H1 (cell line): ENCODE results near the gene SH3BP2. TPM values are rescaled to one million over a fixed set of nuclear protein-coding genes. Genes with fewer than 3 reads are reported as not detected.

Source experiments
- CTCF ChIA-PET: fragments of 300-600 bp; sonication (Branson Sonifier 250); formaldehyde crosslinking; loops from one replicate; lab custom pipeline; 2021; ENCODE audit not compliant: partially characterized antibody; lab: Charles Lee
- POLR2A ChIA-PET: fragments of 300-600 bp; sonication (Branson Sonifier 250); formaldehyde crosslinking; loops from one replicate; lab custom pipeline; 2021; ENCODE audit warnings: inconsistent platforms; ENCODE audit not compliant: partially characterized antibody; lab: Charles Lee
- DNase-seq, 2 experiments: peaks; one replicate each; pipeline versions ENCODE4 v3.0.0 to v3.0.0-alpha.2; 2010 to 2022; ENCODE audit warnings: low spot score in 2 of 2, low read depth in 1 of 2, mixed read lengths in 1 of 2
- FAIRE-seq: peaks from 2 replicates; lab custom pipeline; 2011; peaks lifted over from hg19 to GRCh38; lab: Jason Lieb, UNC
- H2AFZ ChIP-seq: 2 replicates; pipeline ENCODE4 v1.8.1; 2012; ENCODE audit warnings: low read length, inconsistent platforms
- H2AK5ac ChIP-seq: 2 replicates; pipeline ENCODE4 v1.6.1; 2013; ENCODE audit warnings: low read depth, low read length
- H2BK120ac ChIP-seq: replicated peaks from 2 replicates; pipeline ENCODE3; 2013; ENCODE audit warnings: low read depth, low read length, inconsistent platforms
- H2BK12ac ChIP-seq: 2 replicates; pipeline ENCODE4 v1.6.1; 2013; ENCODE audit warnings: low read depth, low read length
- H2BK15ac ChIP-seq: 2 replicates; pipeline ENCODE4 v1.6.1; 2013; ENCODE audit warnings: low read length
- H2BK20ac ChIP-seq: 2 replicates; pipeline ENCODE4 v1.6.1; 2013; ENCODE audit warnings: low read length
- H2BK5ac ChIP-seq: 2 replicates; pipeline ENCODE4 v1.6.1; 2013; ENCODE audit warnings: low read depth, low read length
- H3K14ac ChIP-seq: 2 replicates; pipeline ENCODE4 v1.6.1; 2013; ENCODE audit warnings: inconsistent platforms; ENCODE audit not compliant: insufficient read length
- H3K18ac ChIP-seq: 2 replicates; pipeline ENCODE4 v1.6.1; 2013; ENCODE audit warnings: low read length; ENCODE audit errors: extremely low read depth
- H3K23ac ChIP-seq: 2 replicates; pipeline ENCODE4 v1.6.1; 2013; ENCODE audit warnings: inconsistent platforms; ENCODE audit not compliant: insufficient read length
- H3K23me2 ChIP-seq: 2 replicates; pipeline ENCODE4 v1.6.1; 2013; ENCODE audit warnings: low read depth, low read length
- H3K27ac ChIP-seq: 2 replicates; pipeline ENCODE4 v1.6.1; 2011; ENCODE audit warnings: low read depth, low read length, inconsistent platforms
- H3K27me3 ChIP-seq, 4 experiments: replicated peaks in 1 of 4; 1 replicate in 1 of 4; 2 replicates in 3 of 4; pipeline versions ENCODE4 v1.6.1 to v1.8.1; 2011 to 2013; ENCODE audit warnings: low read length in 3 of 4, mild to moderate bottlenecking in 3 of 4, inconsistent platforms in 2 of 4, mixed read lengths in 2 of 4, moderate library complexity in 1 of 4; ENCODE audit not compliant: control insufficient read depth in 3 of 4, insufficient read depth in 3 of 4; ENCODE audit errors: extremely low read depth in 1 of 4
- H3K36me3 ChIP-seq, 4 experiments: 2 replicates each; pipeline versions ENCODE4 v1.6.1 to v1.8.1; 2011 to 2013; ENCODE audit warnings: mild to moderate bottlenecking in 4 of 4, low read length in 3 of 4, moderate library complexity in 2 of 4, control low read depth in 1 of 4, inconsistent platforms in 1 of 4; ENCODE audit not compliant: insufficient read depth in 4 of 4, control insufficient read depth in 2 of 4
- H3K4ac ChIP-seq: replicated peaks from 2 replicates; pipeline ENCODE3; 2013; ENCODE audit warnings: low read length, low read depth, mixed read lengths, inconsistent platforms; ENCODE audit not compliant: insufficient read length
- H3K4me1 ChIP-seq, 4 experiments: replicated peaks in 1 of 4; 1 replicate in 1 of 4; 2 replicates in 3 of 4; pipeline versions ENCODE4 v1.6.1 to v1.8.1; 2011 to 2013; ENCODE audit warnings: low read length in 3 of 4, inconsistent platforms in 2 of 4, mixed read lengths in 1 of 4; ENCODE audit not compliant: insufficient read depth in 4 of 4, control insufficient read depth in 3 of 4
- H3K4me2 ChIP-seq, 2 experiments: 2 replicates each; pipeline versions ENCODE4 v1.6.1 to v1.8.1; 2011 to 2013; ENCODE audit warnings: low read depth in 2 of 2, low read length in 2 of 2, control low read depth in 1 of 2, inconsistent platforms in 1 of 2, mild to moderate bottlenecking in 1 of 2; ENCODE audit not compliant: insufficient read depth in 1 of 2
- H3K4me3 ChIP-seq, 4 experiments: fragments of 200-600, 300-600 bp in 1 of 4; sonication (generic), shearing (Covaris generic), sonication (Bioruptor Twin) in 1 of 4; 2 replicates each; pipeline versions ENCODE4 v1.5.1 to v1.8.1; 2011 to 2016; ENCODE audit warnings: low read length in 4 of 4, low read depth in 3 of 4, control low read depth in 2 of 4, inconsistent platforms in 2 of 4, mild to moderate bottlenecking in 2 of 4, mixed read lengths in 1 of 4, moderate library complexity in 1 of 4; ENCODE audit not compliant: insufficient read depth in 2 of 4; ENCODE audit errors: extremely low read depth in 1 of 4
- H3K56ac ChIP-seq: replicated peaks from 2 replicates; pipeline ENCODE3; 2013; ENCODE audit warnings: low read depth, mild to moderate bottlenecking, mixed read lengths, low read length, inconsistent platforms; ENCODE audit not compliant: insufficient read length
- H3K79me1 ChIP-seq: 2 replicates; pipeline ENCODE4 v1.6.1; 2013; ENCODE audit warnings: low read depth, low read length, control low read depth
- H3K79me2 ChIP-seq, 2 experiments: 2 replicates each; pipeline versions ENCODE4 v1.6.1 to v1.8.1; 2012 to 2013; ENCODE audit warnings: low read length in 2 of 2, mild to moderate bottlenecking in 2 of 2, inconsistent platforms in 1 of 2; ENCODE audit not compliant: insufficient read depth in 2 of 2, control insufficient read depth in 1 of 2
- H3K9ac ChIP-seq, 4 experiments: replicated peaks in 1 of 4; 1 replicate in 1 of 4; 2 replicates in 3 of 4; pipeline versions ENCODE4 v1.6.1 to v1.8.1; 2011 to 2013; ENCODE audit warnings: low read depth in 3 of 4, low read length in 3 of 4, control low read depth in 2 of 4, mild to moderate bottlenecking in 2 of 4, moderate library complexity in 2 of 4, inconsistent platforms in 1 of 4; ENCODE audit errors: extremely low read depth in 1 of 4
- H3K9me3 ChIP-seq, 2 experiments: 2 replicates each; pipeline versions ENCODE4 v1.6.1 to v1.8.1; 2012 to 2013; ENCODE audit warnings: mild to moderate bottlenecking in 2 of 2, moderate library complexity in 2 of 2, control low read depth in 1 of 2, inconsistent platforms in 1 of 2, low read depth in 1 of 2, low read length in 1 of 2, mixed read lengths in 1 of 2; ENCODE audit not compliant: insufficient read depth in 2 of 2
- H4K20me1 ChIP-seq, 2 experiments: replicated peaks in 1 of 2; 2 replicates each; pipeline versions ENCODE3 to v1.8.1; 2011 to 2013; ENCODE audit warnings: inconsistent platforms in 2 of 2, low read length in 2 of 2, mild to moderate bottlenecking in 1 of 2; ENCODE audit not compliant: insufficient read depth in 2 of 2, control insufficient read depth in 1 of 2
- H4K5ac ChIP-seq: 2 replicates; pipeline ENCODE4 v1.6.1; 2013; ENCODE audit warnings: low read length, low read depth, mixed read lengths, inconsistent platforms; ENCODE audit not compliant: insufficient read length
- H4K8ac ChIP-seq: 2 replicates; pipeline ENCODE4 v1.8.0; 2013; ENCODE audit warnings: mild to moderate bottlenecking, moderate library complexity, low read length, inconsistent platforms; ENCODE audit not compliant: insufficient read depth; ENCODE audit errors: extremely low read depth
- H4K91ac ChIP-seq: replicated peaks from 2 replicates; pipeline ENCODE3; 2013; ENCODE audit warnings: low read length, mixed read lengths, inconsistent platforms; ENCODE audit not compliant: insufficient read length
- MAFK ChIP-seq: IDR thresholded peaks from 2 replicates; pipeline ENCODE4 v1.6.1; 2012; ENCODE audit warnings: low read depth, mild to moderate bottlenecking, improper control_type of control experiment, low read length
- NRF1 ChIP-seq: IDR thresholded peaks from 2 replicates; pipeline ENCODE4 v1.6.1; 2011; ENCODE audit warnings: mild to moderate bottlenecking, low read depth, low read length, improper control_type of control experiment
- RFX5 ChIP-seq: IDR thresholded peaks from 2 replicates; pipeline ENCODE4 v1.6.1; 2011; ENCODE audit warnings: low read depth, low read length, improper control_type of control experiment, borderline replicate concordance
- SUZ12 ChIP-seq: fragments of 200-600 bp; sonication (generic); IDR thresholded peaks from 2 replicates; pipeline ENCODE4 v1.6.1; 2012; ENCODE audit warnings: mild to moderate bottlenecking, inconsistent platforms, low read length, moderate library complexity, mixed read lengths
- TAF1 ChIP-seq: IDR thresholded peaks from 2 replicates; pipeline ENCODE4 v1.6.1; 2011; ENCODE audit warnings: mild to moderate bottlenecking, low read depth, low read length
- WGBS, 2 experiments: shearing (Covaris generic) in 1 of 2; methylation state at CpG; one replicate each; pipeline versions ENCODE4 v1.1.6 to v1.1.7; 2013 to 2015; ENCODE audit warnings: low lambda C conversion rate in 2 of 2, mixed read lengths in 2 of 2, inconsistent platforms in 1 of 2, low coverage in 1 of 2, missing lambda C conversion rate in 1 of 2; ENCODE audit not compliant: insufficient replicate concordance in 2 of 2, insufficient coverage in 1 of 2, insufficient read length in 1 of 2; ENCODE audit errors: extremely low coverage in 1 of 2, missing lambda C conversion rate in 1 of 2; 5-methylcytosine and 5-hydroxymethylcytosine counted together
- polyA plus RNA-seq, 7 experiments: library from polyadenylated mRNA; depleted of rRNA in 3 of 7; stranded (reverse) in 5 of 7; unstranded in 2 of 7; fragments of >200 nt in 5 of 7; fragments of 200-250 nt in 2 of 7; gene quantifications; 1 replicate in 5 of 7; 2 replicates in 1 of 7; 4 replicates in 1 of 7; pipeline versions ENCODE4 v1.2.1 to v1.2.3, GENCODE V29; 2011 to 2013; ENCODE audit warnings: missing spikeins in 2 of 7, mixed read lengths in 2 of 7
- total RNA-seq: library from RNA; stranded (reverse); fragmentation: NEBNext Ultra II Directional; extraction: Animal tissue kit (Norgen Biotek cat#: 25700); gene quantifications from 2 replicates; pipeline ENCODE4 v1.2.1, GENCODE V29; 2021

SH3BP2 gene
- total and polyA plus RNA-seq, 2 of the 8 experiments (the other 6 are each of a cell fraction or from before 2014, with no cell fraction given), result 27.4 to 31.4 TPM

DNA sequence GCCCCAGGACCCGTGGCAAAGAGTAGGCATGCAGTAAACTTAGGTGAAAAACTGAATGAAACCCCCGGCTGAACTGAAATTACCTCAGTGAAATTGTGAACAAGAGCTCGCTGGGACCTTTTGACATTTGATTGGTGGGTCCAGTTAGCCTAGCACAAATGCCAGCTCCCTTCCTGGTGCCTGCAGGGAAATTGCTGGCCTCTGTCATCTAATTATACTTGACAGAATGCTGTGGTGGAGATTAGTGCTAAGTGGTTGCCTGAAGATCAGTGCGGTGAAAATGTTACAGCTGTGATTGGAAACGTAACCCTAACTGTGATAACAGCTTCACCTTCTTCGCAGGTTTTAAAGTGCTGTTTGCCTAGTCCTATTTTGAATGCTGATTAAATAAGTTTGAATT, 93.7 kb downstream of the SH3BP2 start:
- DNase-seq (no peak), FAIRE-seq (no peak)
- Histone ChIP-seq H3K4me1 (peaks cover 0 to 5% (median 2%) of the 10 kb centered on the region in 4 experiments; a peak in 4 of 7 replicates), H2AFZ (no peak overlapping the region), H2BK5ac (no peak overlapping the region), H3K9ac (no peak overlapping the region), H2BK20ac (no peak overlapping the region), H4K8ac (no peak overlapping the region), H4K91ac (no peak overlapping the region), H3K23ac (no peak overlapping the region), H3K18ac (no peak overlapping the region), H4K20me1 (no peaks in the 10 kb centered on the region), H3K4ac (no peak overlapping the region), H2BK15ac (no peak overlapping the region), H3K27me3 (no peaks in the 10 kb centered on the region), H3K4me3 (no peak overlapping the region), H3K79me2 (no peaks in the 10 kb centered on the region), H3K36me3 (peaks cover 2 to 23% (median 11%) of the 10 kb centered on the region in 4 experiments; a peak in 6 of 8 replicates), H4K5ac (no peak overlapping the region), H3K14ac (no peak overlapping the region), H3K27ac (no peak overlapping the region), H2BK120ac (no peak overlapping the region), H3K4me2 (no peak overlapping the region), H2AK5ac (no peak overlapping the region), H3K23me2 (no peaks in the 10 kb centered on the region), H2BK12ac (no peak overlapping the region), H3K56ac (no peak overlapping the region), H3K9me3 (no peaks in the 10 kb centered on the region), H3K79me1 (no peaks in the 10 kb centered on the region; the same call in 1 of the 2 replicates)
- CTCF ChIA-PET, result no interaction called here
- POLR2A ChIA-PET, result no interaction called here
- 93% methylated on average over 6 of the region's 6 CpGs; no CpG with 5 or more reads in 1 of the 2 experiments for WGBS, 2 experiments
- TF ChIP-seq MAFK (no peak), NRF1 (no peak), RFX5 (no peak), TAF1 (no peak), SUZ12 (no peak)
